ENCODE measurements around the gene RTL3. TPM values are rescaled to one million over a fixed set of nuclear protein-coding genes. Genes with fewer than 3 reads are reported as not detected.
"Not testable (repeated sequence)": the region's sequence is repeated elsewhere in the genome, so short reads cannot be mapped to it uniquely, and the experiment has no call there.

The RTL3 gene
- total and polyA plus RNA-seq, 2 experiments from 2014 or later = not detected

DNA sequence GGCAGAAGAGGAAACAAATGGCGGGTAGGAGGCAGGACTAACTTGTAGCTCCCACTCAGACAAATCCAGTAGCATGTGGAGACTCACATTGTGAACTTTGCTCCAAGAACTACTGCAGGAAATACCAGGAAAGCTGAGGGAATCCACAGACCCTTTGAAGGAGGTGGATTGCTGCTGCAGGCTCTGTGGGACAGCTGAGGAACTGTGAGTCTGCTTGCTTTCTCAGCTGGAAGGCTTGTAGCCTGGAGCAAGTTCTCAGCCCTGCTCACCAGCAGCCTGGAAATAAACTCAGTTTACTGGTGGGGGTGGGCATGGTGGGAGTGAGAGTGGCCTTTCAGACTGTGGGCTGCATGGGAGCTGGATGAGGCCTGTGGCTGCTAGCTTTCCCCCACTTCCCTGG lies 16.0 kb downstream of the RTL3 start:
- H3K79me2 ChIP-seq (replicated peaks; ENCODE audit: insufficient read depth) = no peaks in the 10 kb centered on the region
- H3K4me3 Mint-ChIP-seq = no peak overlapping the region

DNA sequence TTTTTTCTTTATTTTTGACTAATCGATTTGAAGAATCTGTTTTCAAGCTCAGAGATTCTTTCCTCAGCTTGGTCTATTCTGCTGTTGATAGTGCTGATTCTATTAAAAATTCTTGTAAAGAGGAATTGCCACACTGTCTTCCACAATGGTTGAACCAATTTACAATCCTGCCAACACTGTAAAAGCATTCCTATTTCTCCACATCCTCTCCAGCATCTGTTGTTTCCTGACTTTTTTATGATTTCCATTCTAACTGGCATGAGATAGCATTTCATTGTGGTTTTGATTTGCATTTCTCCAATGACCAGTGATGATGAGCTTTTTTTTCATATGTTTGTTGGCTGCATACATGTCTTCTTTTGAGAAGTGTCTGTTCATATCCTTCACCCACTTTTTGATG lies 23.0 kb downstream of the RTL3 start:
- H3K4me3 Mint-ChIP-seq; H3K36me3 ChIP-seq (ENCODE audit: insufficient read depth); H3K4me2 ChIP-seq; H3K4me3 ChIP-seq; H3K4me1 Mint-ChIP-seq; H3K27me3 ChIP-seq (ENCODE audit: insufficient read depth); ATAC-seq; DNase-seq (ENCODE audit: low spot score); H3K79me2 ChIP-seq (replicated peaks; ENCODE audit: insufficient read depth); H3K36me3 Mint-ChIP-seq (ENCODE audit: low read depth); H3F3A ChIP-seq (replicated peaks; ENCODE audit: low read depth); H3K9me2 ChIP-seq (ENCODE audit: insufficient read depth); H3K27ac ChIP-seq (ENCODE audit: low read depth); H3K27me3 Mint-ChIP-seq (ENCODE audit: insufficient read depth, low read depth, poor library complexity); H3K27ac Mint-ChIP-seq; H2AFZ ChIP-seq; H3K4me1 ChIP-seq (ENCODE audit: insufficient read depth); H4K20me1 ChIP-seq (replicated peaks; ENCODE audit: insufficient read depth): not testable (repeated sequence)
- peaks cover 19% of the 10 kb centered on the region for H3K9me3 Mint-ChIP-seq

More for the DNA sequence above, 16.0 kb downstream of the RTL3 start:
- H3K9me3 Mint-ChIP-seq = peaks cover 9% of the 10 kb centered on the region; the same call in 2 of the 3 replicates
- Histone ChIP-seq H4K20me1 (replicated peaks; ENCODE audit: insufficient read depth) (no peaks in the 10 kb centered on the region), H3K27me3 (ENCODE audit: insufficient read depth) (no peaks in the 10 kb centered on the region), H3K4me1 (ENCODE audit: insufficient read depth) (no peaks in the 10 kb centered on the region), H2AFZ (no peak overlapping the region), H3K4me2 (no peak overlapping the region), H3K9me2 (ENCODE audit: insufficient read depth) (no peaks in the 10 kb centered on the region), H3K4me3 (no peak overlapping the region), H3K36me3 (ENCODE audit: insufficient read depth) (no peaks in the 10 kb centered on the region), H3F3A (replicated peaks; ENCODE audit: low read depth) (no peaks in the 10 kb centered on the region), H3K27ac (ENCODE audit: low read depth) (no peak overlapping the region)
- H3K27me3 Mint-ChIP-seq (ENCODE audit: insufficient read depth, low read depth, poor library complexity) = no peaks in the 10 kb centered on the region
- no peak for DNase-seq (ENCODE audit: low spot score)
- H3K27ac Mint-ChIP-seq = no peak overlapping the region
- no peaks in the 10 kb centered on the region for H3K4me1 Mint-ChIP-seq
- TF ChIP-seq, protein P1, sequence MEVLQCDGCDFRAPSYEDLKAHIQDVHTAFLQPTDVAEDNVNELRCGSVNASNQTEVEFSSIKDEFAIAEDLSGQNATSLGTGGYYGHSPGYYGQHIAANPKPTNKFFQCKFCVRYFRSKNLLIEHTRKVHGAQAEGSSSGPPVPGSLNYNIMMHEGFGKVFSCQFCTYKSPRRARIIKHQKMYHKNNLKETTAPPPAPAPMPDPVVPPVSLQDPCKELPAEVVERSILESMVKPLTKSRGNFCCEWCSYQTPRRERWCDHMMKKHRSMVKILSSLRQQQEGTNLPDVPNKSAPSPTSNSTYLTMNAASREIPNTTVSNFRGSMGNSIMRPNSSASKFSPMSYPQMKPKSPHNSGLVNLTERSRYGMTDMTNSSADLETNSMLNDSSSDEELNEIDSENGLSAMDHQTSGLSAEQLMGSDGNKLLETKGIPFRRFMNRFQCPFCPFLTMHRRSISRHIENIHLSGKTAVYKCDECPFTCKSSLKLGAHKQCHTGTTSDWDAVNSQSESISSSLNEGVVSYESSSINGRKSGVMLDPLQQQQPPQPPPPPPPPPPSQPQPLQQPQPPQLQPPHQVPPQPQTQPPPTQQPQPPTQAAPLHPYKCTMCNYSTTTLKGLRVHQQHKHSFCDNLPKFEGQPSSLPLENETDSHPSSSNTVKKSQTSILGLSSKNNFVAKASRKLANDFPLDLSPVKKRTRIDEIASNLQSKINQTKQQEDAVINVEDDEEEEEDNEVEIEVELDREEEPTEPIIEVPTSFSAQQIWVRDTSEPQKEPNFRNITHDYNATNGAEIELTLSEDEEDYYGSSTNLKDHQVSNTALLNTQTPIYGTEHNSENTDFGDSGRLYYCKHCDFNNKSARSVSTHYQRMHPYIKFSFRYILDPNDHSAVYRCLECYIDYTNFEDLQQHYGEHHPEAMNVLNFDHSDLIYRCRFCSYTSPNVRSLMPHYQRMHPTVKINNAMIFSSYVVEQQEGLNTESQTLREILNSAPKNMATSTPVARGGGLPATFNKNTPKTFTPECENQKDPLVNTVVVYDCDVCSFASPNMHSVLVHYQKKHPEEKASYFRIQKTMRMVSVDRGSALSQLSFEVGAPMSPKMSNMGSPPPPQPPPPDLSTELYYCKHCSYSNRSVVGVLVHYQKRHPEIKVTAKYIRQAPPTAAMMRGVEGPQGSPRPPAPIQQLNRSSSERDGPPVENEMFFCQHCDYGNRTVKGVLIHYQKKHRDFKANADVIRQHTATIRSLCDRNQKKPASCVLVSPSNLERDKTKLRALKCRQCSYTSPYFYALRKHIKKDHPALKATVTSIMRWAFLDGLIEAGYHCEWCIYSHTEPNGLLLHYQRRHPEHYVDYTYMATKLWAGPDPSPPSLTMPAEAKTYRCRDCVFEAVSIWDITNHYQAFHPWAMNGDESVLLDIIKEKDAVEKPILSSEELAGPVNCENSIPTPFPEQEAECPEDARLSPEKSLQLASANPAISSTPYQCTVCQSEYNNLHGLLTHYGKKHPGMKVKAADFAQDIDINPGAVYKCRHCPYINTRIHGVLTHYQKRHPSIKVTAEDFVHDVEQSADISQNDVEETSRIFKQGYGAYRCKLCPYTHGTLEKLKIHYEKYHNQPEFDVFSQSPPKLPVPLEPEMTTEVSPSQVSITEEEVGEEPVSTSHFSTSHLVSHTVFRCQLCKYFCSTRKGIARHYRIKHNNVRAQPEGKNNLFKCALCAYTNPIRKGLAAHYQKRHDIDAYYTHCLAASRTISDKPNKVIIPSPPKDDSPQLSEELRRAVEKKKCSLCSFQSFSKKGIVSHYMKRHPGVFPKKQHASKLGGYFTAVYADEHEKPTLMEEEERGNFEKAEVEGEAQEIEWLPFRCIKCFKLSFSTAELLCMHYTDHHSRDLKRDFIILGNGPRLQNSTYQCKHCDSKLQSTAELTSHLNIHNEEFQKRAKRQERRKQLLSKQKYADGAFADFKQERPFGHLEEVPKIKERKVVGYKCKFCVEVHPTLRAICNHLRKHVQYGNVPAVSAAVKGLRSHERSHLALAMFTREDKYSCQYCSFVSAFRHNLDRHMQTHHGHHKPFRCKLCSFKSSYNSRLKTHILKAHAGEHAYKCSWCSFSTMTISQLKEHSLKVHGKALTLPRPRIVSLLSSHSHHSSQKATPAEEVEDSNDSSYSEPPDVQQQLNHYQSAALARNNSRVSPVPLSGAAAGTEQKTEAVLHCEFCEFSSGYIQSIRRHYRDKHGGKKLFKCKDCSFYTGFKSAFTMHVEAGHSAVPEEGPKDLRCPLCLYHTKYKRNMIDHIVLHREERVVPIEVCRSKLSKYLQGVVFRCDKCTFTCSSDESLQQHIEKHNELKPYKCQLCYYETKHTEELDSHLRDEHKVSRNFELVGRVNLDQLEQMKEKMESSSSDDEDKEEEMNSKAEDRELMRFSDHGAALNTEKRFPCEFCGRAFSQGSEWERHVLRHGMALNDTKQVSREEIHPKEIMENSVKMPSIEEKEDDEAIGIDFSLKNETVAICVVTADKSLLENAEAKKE (CRISPR knock-in tag; IDR thresholded peaks at IDR 0.05) = no peak
- TF ChIP-seq ZNF114 (CRISPR knock-in tag; IDR thresholded peaks at IDR 0.05) (no peak), JUNB (IDR thresholded peaks at IDR 0.05; ENCODE audit: unreplicated experiment) (no peak), CREB1 (CRISPR knock-in tag; IDR thresholded peaks at IDR 0.05; ENCODE audit: low read depth) (no peak), POLR2AphosphoS5 (IDR thresholded peaks at IDR 0.05; ENCODE audit: low read depth) (no peak), EZH2phosphoT487 (IDR thresholded peaks at IDR 0.05; ENCODE audit: unreplicated experiment) (no peak), ZNF331 (CRISPR knock-in tag; IDR thresholded peaks at IDR 0.05; ENCODE audit: low read depth) (no peak)
- ATAC-seq = no peak
- H3K36me3 Mint-ChIP-seq (ENCODE audit: low read depth) = no peaks in the 10 kb centered on the region; the same call in 2 of the 3 replicates

Measured in GM23338 (cell line).